GM18870 (cell line): ENCODE measurements around the gene FGF7.
"Not testable (repeated sequence)": the region's sequence is repeated elsewhere in the genome, so short reads cannot be mapped to it uniquely, and the experiment has no call there.

Source experiments
- ATAC-seq: cut with Tn5 transposase; IDR thresholded peaks from one replicate; pipeline ENCODE4 v1.9.1; 2021; ENCODE audit warnings: moderate library complexity; ENCODE audit not compliant: unreplicated experiment

The FGF7 gene

DNA sequence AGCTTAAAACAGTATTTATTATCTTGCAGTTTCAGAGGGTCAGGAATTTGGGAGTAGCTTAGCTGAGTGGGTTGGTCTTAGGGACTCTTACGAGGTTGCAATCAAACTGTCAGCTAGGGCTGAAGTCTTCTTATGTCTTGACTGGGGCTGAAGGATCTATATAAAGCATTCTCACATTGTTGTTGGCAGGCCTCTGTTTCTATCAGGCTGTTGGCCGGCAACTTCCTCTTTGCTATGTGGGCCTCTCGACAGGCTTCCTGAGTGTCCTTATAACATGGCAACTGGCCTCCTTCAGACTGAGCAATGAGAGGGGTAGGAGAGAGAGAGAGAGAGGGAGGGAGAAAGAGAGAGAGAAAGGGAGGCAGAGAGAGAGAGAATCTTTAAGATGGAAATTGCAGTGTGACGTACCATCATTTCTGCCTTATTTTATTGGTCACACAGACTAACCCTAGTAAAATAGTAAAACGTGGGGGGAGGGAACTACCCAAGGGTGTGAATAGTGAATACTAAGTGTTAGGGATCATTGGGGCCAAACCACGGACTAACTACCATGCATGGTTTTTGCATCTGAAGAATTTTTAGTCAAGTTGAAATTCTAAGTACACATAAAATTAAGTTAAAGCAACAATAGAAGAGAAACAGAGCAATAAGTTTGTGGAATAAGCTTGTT, 16.1 kb downstream of the FGF7 start:
- no peak for ATAC-seq

DNA sequence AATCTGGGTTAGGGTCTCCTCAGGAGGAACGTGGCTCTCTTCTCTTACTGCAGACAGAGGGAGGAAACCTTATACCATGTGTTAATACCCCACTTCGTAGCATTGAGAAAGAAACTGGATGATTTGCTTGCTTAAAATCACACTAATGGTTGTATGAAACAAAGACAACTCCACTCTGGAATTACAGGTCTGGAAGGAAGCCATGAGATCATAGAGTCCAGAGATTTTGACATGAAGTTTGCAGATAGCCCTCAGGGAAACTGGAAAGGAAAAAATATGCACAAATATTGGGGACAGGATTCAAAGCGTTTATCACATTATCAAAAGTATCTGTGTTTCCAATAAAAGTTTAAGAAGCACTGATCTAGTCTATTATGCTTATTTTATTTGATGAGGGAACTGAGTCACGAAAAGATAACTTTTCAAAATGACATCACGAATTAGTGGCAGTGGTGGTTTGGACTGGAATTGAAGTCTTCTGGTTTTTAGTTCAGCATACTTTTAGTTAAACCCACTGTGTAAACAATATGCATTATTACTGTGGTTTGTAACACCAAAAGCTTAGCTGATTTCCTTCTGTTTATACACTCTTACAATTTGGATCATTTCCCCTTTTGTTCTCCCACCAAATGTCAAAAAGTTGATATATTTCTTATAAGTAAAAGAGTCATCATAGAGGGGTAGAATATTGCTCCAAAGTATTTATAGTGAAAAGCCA, 16.8 kb downstream of the FGF7 start:
- ATAC-seq = no peak

DNA sequence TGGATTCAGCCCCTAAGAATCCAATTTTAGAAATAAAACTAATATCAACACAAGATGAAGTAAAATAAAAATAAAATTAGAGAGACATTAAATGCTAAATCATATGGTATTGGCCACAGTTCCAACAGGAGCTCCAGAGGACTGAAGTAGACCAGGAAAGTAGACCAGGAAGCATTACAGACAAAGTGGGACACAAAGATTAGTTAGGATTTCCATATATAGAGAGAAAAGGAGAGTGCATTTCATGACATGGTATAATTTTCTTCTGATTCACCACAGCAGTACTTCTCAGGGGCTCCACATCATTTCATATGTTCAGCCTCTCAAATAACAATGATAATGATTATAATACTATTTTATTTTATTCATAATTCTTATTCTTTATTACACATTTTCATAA, 18.3 kb downstream of the FGF7 start:
- no peak for ATAC-seq

DNA sequence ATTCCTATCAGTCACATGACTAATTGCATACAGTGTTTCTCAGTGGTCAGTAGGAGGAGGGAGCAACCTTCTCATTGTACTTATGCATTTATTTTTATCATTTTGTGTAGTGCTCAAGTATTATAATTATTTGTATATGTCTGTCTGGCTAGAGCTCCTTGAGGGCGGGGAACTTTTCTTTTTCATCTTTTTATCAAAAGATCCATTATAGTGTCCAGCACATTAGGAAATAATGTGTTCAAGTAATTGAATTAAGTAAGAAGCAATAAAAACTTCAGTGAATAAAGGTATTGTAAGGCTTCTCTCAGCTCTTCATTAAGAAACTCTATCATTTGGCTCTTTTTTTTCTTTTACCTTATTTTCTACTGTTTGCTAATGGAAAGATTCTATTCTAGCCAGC, 18.8 kb downstream of the FGF7 start:
- no peak for ATAC-seq

DNA sequence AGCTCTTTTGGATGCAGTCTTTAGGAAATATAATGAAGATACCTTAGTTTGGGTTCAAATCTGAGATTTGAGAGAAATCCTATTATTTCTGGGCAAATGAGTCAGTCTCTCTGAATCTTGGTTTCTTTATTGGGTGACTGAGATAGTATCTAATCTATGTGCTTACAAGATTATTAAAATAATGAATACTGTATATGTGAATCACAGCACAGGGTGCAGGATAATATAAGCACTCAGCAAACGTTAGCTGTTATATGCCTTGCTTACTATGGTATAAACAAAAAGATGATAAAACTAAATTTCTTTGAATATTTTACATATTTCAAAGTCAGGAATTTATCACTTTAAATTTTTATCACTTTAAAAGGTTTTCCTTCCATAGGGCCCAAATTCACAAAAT, 29.6 kb downstream of the FGF7 start:
- no peak for ATAC-seq

DNA sequence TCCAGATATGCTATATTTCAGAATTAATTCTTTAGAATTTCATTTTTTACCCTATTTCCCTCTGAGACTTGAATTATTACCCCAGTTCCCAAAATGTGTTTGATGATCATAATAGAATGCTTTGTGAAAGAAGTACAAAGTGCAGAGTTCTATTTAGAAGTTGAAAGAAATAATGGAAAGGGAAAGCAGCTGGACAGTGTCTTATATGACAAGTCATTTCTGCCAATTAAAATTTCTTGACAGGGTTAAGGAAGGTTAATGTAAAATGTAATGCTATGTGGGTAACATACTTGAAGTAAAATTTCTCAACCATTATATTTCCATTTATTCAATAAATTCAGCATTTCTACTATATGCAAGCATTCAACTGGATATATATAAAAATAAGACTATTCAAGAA, 33.1 kb downstream of the FGF7 start:
- no peak for ATAC-seq

DNA sequence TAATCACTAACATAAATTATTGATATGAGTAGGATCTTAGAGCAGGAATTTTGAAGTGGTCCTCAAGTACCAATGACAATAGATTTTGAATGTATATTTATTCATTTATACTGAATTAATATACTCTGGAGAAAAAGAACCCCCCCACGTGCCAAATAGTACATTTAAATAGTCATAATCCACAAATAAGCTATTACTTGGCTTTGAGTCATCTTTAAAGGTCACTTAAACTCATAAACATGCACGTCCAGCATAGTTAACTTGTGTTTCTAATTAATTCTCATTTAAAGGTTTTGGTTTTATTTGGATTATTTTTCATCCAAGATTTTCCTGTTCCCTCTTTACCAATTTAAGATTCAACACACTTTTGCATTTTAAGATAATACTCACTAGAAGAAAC, 35.1 kb downstream of the FGF7 start:
- ATAC-seq = no peak

DNA sequence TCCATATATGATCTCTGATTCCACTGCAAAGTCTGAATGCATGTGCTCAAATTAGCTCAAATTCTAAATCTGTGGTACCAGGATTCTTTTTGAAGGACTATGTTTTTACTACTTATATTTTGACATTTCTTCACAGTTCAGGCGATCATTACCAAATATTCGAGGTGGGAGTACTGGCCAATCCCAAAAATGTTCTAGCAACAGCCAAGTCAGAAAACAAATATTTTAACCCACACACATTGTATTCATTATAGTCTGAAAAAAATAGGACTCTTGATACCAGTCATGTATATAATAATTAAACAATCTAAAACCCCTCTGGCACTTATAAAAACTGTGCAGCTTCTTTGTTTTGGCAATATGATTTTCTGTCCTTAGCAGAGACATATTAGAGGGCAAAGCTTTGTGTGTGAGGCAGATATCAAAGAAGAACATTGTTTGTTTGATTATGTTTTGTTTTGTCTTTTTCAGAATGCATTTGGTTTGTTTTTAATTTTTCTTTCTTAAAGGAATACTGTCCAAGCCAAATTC, 37.4 kb downstream of the FGF7 start:
- ATAC-seq = no peak

DNA sequence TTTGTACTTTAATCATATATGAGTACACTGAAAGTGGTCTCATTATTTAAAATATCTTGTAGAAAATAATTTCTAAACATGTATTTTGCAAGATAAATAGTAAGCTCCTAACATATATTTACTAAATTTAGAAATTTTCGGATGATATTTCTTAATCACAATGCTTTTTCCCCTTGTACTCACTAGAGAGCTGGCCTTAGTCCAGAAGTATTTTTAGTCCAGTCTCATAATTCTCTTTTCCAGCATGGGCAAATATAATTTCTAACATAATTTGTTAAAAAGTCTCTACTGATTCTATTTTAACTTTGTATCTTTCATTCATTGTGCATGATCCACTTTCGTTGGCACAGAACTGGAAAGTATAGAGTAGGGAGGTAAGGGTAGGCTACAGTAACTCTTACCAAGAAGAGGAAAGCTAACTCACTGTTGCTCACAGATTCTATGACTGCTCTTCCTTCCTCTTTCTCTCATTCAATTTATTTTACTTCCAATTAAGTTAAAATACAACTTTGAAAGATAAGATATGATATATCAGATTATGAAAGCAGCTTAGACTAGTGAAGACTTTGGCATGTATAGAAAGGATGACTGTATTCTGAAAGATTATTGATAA, 39.3 kb downstream of the FGF7 start:
- ATAC-seq = no peak

DNA sequence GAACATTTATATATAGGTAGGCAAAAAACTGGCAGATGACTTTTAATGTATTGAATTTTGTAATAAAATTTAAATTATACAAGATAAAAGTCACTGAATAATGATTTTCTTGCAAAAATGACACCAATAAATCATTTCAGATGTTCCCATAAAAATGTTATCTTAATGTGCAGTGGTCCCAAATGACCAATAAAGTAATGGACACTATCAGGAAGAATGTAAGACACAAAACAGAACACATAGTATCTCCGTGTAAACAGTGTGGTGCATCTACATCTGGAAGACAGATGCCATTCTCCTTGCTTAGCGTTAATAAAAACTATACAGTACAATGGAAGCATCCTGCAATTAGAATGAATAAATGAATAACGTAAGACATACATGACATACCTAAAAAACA, 41.5 kb downstream of the FGF7 start:
- ATAC-seq = no peak

DNA sequence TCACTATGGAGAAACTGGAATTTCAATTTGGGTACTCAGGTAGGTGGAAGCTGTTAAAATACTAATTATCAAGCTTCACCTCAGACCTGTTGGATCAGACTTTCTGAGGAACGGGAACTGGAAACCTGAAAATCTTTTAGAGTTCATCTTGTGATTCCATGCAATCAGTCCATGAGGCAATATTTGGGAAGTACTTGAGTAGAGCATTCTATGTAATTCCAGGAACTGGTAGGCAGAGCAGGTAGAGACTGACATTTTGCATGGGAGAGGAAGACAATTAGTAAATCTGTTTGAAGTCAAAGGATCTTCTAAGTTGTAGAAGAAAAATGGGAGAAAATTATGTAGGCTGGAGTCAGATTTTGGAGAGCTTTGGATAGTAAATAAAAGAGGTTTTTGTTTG, 43.1 kb downstream of the FGF7 start:
- ATAC-seq = no peak

DNA sequence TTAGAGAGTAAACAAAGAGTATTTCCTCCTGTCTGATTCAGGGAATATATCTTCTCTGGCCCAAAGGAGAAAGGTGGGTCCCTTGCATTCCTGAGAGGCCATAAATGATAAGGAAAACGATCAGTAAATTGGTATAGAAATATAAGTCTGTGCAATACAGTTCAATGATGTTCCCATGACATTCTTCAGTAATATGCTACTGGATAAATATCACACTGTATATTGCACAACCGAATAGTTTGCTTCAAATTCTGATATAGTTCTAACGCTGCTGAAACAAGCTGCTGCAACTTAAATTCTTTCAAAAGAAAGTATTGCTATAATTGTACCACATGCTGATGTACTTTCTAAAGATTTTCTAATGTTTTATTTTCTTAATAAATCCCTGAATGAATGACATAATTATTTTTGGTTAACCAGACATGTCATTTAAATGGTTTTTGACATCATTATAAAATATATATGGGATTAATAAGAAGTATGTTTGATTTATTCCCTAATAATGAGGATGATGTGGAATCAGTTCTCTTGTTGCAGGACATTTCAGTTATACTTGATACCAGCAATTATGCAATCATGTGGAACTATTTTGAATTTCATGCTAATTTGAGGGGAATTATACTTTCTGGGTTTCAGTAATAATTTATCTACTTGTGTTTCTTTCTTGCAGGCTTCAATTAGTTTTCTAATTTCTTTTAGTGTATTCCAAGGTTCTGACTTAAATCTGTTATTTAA, 44.9 kb downstream of the FGF7 start:
- no peak for ATAC-seq

DNA sequence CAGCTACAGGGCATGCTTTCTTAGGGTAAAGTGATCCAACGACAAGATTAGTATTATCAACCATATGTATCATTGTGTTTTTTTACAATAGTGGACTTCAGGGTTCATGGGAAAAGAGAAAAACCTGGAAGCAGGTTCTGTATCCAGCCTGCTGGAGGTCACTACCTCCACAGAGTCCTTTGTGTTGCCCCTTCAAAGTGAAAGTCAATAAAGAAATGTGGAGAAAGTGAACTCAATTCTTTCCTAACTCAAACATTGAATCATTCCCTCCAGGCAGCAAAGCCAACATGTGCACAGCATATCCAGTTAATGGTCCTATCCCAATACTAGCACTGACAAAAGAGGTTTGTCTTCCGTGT, 45.4 kb downstream of the FGF7 start:
- no peak for ATAC-seq

DNA sequence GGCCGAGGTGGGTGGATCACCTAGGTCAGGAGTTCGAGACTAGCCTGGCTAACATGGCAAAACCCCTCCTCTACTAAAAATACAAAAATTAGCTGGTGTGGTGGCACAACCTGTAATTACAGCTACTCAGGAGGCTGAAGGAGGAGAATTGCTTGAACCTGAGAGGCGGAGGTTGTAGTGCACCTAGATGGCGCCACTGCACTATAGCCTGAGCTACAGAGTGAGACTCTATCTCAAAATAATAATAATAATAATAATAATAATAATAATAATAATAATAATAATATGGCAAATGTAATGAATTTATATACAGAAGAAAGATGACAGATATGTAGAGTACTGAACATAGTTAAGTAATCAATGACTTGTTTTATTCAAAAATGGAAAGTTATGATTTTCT, 48.2 kb downstream of the FGF7 start:
- not testable (repeated sequence) for ATAC-seq

DNA sequence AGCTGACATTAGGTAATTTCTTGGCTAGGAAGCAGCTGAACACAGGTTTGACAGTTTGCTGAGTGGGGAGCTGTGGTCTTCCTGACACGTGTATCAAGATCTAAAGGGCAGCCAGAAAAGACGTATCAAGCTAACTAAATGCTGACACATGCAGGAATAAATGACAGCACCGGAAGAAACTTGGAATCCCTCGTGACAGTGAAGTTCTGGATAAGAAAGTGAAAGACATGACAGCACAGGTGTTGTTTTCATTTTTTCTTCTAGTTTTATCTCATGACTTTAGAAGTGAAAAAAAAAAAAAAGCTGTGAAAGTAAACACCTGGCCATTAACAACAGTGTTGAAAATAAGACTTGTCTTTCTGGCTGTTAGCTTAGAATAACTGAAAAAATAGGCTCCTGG, 48.7 kb downstream of the FGF7 start:
- peak; percentile 79 for ATAC-seq

DNA sequence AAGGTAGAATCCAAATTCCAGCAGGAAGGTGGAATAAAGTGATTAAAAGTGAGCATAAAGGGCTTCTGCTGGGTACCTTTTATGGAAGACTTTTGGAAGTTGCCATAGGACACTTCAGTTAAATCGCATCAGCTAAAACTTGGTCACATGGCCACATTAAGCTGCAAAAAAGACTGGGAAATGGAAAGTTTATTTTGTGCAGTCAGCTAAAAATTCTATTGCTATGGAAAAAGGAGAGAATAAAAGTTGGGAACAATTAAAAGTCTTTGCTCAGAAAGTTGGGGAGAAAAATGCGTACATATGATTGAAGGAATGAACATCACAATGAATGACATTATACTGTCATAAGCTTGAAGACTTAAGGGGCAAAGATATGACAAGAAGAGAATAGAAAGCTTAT, 49.3 kb downstream of the FGF7 start:
- ATAC-seq = no peak

DNA sequence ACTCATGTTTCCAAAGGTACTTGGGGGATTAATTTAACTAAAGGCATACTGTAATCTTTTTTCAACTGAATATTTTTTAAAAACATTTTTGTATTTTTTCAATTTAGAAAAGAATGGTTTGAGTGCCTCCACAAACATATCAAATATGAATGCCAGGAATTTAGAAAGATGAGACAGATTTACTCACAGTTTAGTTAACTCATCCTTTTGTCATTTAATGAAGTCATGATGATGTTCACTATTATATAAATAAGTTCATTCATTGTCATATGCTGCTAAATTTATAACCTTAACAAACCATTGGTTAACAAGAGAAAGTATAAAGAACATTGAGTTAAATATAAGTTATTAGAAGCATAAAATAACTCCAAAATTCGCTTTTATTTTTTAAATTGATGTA, 50.0 kb downstream of the FGF7 start:
- no peak for ATAC-seq

DNA sequence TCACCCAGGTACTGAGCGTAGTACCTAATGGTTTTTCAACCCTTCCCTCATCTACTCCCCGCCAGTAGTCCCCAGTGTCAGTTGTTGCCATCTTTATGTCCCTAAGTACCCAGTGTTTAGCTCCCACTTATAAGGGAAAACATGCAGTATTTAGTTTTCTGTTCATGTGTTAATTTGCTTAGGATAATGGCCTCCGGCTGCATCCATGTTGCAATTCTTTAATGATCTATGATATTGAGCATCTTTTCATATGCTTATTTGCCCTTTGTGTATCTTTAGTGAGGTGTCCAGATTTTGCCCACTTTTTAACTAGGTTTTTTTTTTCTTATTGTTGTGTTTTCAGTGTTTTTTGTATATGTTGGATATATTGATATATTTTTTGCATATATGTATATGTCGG, 55.0 kb downstream of the FGF7 start:
- not testable (repeated sequence) for ATAC-seq

DNA sequence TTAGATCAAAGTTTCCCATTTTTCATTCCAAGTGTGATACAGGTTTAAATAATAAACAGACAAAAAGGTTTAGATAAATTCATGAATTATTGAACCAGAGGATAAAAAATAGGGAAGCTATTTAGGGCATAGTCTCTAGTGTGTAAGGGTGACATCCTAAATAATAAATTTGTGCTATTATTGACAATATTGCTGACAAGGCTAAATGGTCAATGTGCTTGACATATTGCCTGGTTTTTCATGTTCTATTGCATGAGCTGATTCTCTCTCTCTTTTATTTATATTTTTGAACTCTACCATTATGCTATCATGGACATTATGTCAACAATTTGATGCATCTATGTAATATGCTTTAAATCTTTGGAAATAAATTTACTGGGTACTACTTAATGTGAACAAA, 55.9 kb downstream of the FGF7 start:
- ATAC-seq = not testable (repeated sequence)

DNA sequence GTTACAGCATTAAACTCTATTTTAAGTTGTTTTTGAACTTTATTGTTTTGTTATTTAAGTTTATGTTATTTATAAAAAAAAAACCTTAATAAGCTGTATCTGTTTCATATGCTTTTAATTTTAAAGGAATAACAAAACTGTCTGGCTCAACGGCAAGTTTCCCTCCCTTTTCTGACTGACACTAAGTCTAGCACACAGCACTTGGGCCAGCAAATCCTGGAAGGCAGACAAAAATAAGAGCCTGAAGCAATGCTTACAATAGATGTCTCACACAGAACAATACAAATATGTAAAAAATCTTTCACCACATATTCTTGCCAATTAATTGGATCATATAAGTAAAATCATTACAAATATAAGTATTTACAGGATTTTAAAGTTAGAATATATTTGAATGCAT, 62.4 kb downstream of the FGF7 start:
- not testable (repeated sequence) for ATAC-seq

DNA sequence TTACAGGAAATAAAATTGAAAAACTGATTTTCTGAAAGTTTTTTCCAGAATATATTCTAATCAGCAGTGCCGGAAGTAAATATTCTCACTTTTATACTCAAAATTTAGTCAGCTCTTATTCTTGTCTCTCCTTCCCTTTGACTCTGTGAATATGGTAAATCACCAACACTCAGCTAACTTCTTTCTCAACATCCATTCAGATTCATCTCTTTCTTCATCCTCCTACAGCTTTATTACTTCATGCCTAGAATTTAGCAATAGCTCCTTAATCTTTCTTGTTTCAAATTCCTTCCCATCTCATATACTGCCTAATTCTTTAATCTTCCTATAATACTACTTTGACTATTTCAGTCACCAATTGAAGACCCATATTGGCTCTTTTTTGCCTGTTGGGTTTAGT, 67.9 kb downstream of the FGF7 start:
- no peak for ATAC-seq

DNA sequence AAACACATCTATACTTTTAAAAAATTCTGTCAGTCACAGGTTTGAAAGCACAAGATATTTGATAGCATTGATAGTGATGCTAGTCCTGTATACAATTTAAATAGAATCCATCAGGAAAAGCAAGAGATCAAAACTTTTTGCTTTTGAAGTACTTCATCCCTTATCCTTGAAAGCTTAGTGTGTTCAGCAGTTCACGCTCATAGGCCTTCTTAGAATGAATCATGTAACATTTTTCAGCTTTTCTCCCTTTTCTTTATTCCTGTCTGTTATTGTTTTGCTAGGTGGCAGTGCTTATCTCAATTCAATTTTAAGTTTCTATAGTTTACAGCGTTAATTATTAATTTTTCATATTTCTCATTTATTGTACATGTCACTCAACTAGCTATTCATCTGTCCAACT, 69.1 kb downstream of the FGF7 start:
- no peak for ATAC-seq
